ENCODE measurements around the gene RSF1. TPM values are rescaled to one million over a fixed set of nuclear protein-coding genes. Genes with fewer than 3 reads are reported as not detected.

RSF1 gene
- polyA plus RNA-seq, 1 of the 3 experiments (the other 2 are of a cell fraction): 8.4 TPM

DNA sequence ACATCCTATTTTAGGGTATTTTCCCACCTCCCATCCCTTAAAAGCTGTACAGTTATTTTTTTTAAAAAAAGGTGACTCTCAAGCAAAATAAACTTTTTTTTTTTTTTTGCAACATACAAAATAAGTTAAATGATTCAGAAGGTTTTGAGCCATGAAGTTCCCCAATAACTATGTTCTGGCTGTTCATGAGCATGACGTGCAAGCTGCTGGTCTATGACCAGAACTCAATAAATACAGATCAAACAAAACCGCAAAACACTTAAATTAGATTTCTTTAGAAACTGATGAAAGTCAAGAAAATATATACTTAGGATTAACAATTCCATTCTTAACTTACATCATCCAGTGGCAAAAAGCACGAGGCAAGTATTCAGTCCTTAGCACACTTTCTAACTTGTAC lies 158.9 kb downstream of the RSF1 start:
- no peaks in the 10 kb centered on the region for H3K9me2 ChIP-seq
- no peak for TF ChIP-seq FOSL2 (IDR thresholded peaks at IDR 0.05; ENCODE audit: borderline replicate concordance, low read depth)
- TF ChIP-seq, protein P1, sequence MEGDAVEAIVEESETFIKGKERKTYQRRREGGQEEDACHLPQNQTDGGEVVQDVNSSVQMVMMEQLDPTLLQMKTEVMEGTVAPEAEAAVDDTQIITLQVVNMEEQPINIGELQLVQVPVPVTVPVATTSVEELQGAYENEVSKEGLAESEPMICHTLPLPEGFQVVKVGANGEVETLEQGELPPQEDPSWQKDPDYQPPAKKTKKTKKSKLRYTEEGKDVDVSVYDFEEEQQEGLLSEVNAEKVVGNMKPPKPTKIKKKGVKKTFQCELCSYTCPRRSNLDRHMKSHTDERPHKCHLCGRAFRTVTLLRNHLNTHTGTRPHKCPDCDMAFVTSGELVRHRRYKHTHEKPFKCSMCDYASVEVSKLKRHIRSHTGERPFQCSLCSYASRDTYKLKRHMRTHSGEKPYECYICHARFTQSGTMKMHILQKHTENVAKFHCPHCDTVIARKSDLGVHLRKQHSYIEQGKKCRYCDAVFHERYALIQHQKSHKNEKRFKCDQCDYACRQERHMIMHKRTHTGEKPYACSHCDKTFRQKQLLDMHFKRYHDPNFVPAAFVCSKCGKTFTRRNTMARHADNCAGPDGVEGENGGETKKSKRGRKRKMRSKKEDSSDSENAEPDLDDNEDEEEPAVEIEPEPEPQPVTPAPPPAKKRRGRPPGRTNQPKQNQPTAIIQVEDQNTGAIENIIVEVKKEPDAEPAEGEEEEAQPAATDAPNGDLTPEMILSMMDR (IDR thresholded peaks at IDR 0.05): no peak
- no peak for TF ChIP-seq YY1 (IDR thresholded peaks at IDR 0.05; ENCODE audit: low read depth)
- no peak for TF ChIP-seq EZH2phosphoT487 (IDR thresholded peaks at IDR 0.05; ENCODE audit: borderline replicate concordance, low read depth)
- TF ChIP-seq RAD21 (IDR thresholded peaks at IDR 0.05; ENCODE audit: low read length): no peak
- TF ChIP-seq, protein P2, sequence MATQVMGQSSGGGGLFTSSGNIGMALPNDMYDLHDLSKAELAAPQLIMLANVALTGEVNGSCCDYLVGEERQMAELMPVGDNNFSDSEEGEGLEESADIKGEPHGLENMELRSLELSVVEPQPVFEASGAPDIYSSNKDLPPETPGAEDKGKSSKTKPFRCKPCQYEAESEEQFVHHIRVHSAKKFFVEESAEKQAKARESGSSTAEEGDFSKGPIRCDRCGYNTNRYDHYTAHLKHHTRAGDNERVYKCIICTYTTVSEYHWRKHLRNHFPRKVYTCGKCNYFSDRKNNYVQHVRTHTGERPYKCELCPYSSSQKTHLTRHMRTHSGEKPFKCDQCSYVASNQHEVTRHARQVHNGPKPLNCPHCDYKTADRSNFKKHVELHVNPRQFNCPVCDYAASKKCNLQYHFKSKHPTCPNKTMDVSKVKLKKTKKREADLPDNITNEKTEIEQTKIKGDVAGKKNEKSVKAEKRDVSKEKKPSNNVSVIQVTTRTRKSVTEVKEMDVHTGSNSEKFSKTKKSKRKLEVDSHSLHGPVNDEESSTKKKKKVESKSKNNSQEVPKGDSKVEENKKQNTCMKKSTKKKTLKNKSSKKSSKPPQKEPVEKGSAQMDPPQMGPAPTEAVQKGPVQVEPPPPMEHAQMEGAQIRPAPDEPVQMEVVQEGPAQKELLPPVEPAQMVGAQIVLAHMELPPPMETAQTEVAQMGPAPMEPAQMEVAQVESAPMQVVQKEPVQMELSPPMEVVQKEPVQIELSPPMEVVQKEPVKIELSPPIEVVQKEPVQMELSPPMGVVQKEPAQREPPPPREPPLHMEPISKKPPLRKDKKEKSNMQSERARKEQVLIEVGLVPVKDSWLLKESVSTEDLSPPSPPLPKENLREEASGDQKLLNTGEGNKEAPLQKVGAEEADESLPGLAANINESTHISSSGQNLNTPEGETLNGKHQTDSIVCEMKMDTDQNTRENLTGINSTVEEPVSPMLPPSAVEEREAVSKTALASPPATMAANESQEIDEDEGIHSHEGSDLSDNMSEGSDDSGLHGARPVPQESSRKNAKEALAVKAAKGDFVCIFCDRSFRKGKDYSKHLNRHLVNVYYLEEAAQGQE (IDR thresholded peaks at IDR 0.05; ENCODE audit: low read depth, low read length): no peak
- no peak for TF ChIP-seq POLR2AphosphoS5 (IDR thresholded peaks at IDR 0.05; ENCODE audit: low read depth, low read length)
- TF ChIP-seq MEF2A (IDR thresholded peaks at IDR 0.05; ENCODE audit: borderline replicate concordance, low read depth): no peak
- TF ChIP-seq FOXM1 (IDR thresholded peaks at IDR 0.05; ENCODE audit: low read depth): no peak
- TF ChIP-seq RXRA (IDR thresholded peaks at IDR 0.05; ENCODE audit: borderline replicate concordance, low read depth): no peak
- TF ChIP-seq TAF1 (IDR thresholded peaks at IDR 0.05; ENCODE audit: borderline replicate concordance, low read depth, low read length): no peak
- TF ChIP-seq, protein P3, sequence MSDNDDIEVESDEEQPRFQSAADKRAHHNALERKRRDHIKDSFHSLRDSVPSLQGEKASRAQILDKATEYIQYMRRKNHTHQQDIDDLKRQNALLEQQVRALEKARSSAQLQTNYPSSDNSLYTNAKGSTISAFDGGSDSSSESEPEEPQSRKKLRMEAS (IDR thresholded peaks at IDR 0.05; ENCODE audit: low read depth): no peak
- no peak for TF ChIP-seq NFIC (IDR thresholded peaks at IDR 0.05; ENCODE audit: borderline replicate concordance)
- no peak for TF ChIP-seq JUND (IDR thresholded peaks at IDR 0.05)
- TF ChIP-seq, protein P4, sequence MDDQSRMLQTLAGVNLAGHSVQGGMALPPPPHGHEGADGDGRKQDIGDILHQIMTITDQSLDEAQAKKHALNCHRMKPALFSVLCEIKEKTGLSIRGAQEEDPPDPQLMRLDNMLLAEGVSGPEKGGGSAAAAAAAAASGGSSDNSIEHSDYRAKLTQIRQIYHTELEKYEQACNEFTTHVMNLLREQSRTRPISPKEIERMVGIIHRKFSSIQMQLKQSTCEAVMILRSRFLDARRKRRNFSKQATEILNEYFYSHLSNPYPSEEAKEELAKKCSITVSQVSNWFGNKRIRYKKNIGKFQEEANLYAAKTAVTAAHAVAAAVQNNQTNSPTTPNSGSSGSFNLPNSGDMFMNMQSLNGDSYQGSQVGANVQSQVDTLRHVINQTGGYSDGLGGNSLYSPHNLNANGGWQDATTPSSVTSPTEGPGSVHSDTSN (IDR thresholded peaks at IDR 0.05): no peak
- no peak for TF ChIP-seq CHD2 (IDR thresholded peaks at IDR 0.05; ENCODE audit: low read length, partially characterized antibody)
- no peak for TF ChIP-seq MXI1 (IDR thresholded peaks at IDR 0.05; ENCODE audit: low read depth, low read length)
- H3K79me2 ChIP-seq (ENCODE audit: insufficient read depth): no peaks in the 10 kb centered on the region
- no peak for DNase-seq
- peaks cover 11% of the 10 kb centered on the region for H3F3A ChIP-seq (replicated peaks; ENCODE audit: insufficient read depth)
- H4K20me1 ChIP-seq (ENCODE audit: insufficient read depth): no peaks in the 10 kb centered on the region
- no peak overlapping the region for H3K4me2 ChIP-seq
- 96% methylated on average over 3 of the region's 3 CpGs for WGBS (ENCODE audit: low lambda C conversion rate)
- no peak overlapping the region for H3K27ac ChIP-seq (ENCODE audit: low read depth in 2 of 2, low read length in 1 of 2)
- H3K27me3 ChIP-seq (ENCODE audit: insufficient read depth): no peaks in the 10 kb centered on the region
- no peak overlapping the region for H2AFZ ChIP-seq (ENCODE audit: low read depth)
- CTCF ChIA-PET: interaction anchor here (1.3 to 2.1 kb wide), 2 partner anchors 12 to 42 kb away, joined by 3 to 7 read pairs; no protein-coding TSS in a partner anchor
- H3K4me1 ChIP-seq (ENCODE audit: control insufficient read depth in 1 of 2, insufficient read depth in 2 of 2, low read depth in 1 of 2, low read length in 1 of 2): no peaks in the 10 kb centered on the region; a peak in 1 of 4 replicates
- peaks cover 12 to 33% of the 10 kb centered on the region in 2 experiments for H3K36me3 ChIP-seq (replicated peaks in 1 of 2; ENCODE audit: control insufficient read depth in 1 of 2, insufficient read depth in 2 of 2, low read length in 1 of 2)
- no peak overlapping the region for H3K4me3 ChIP-seq (ENCODE audit: low read depth in 2 of 2, low read length in 1 of 2)
- H3K9ac ChIP-seq: no peak overlapping the region
- POLR2A ChIA-PET: interaction anchor here (0.5 kb wide), 1 partner anchor 200 kb away, joined by 4 read pairs; no protein-coding TSS in a partner anchor
- H3K9me3 ChIP-seq: no peaks in the 10 kb centered on the region

All from SK-N-SH (cell line).